DMS79 treated with DMSO at 0.1 percent for 48 hours (cell line): ENCODE data around the gene CNGA4.

Experiments used
- DNase-seq: peaks from one replicate; lab custom pipeline; 2025; lab: John Stamatoyannopoulos, UW

CNGA4 gene

GRCh38 chr11:6238902-6239301 is at the start of gene CNGA4:
Gene CNGA4, plus strand, starts transcription at chr11:6239089. Its CDS starts 118 bp downstream, at chr11:6239207.
- DNase-seq = no peak

GRCh38 chr11:6191742-6192141 is 47.1 kb upstream of the CNGA4 start:
- DNase-seq = no peak

- DNase-seq = no peak
Observed at GRCh38 chr11:6194065-6194581, 44.8 kb upstream of the CNGA4 start.

- DNase-seq = no peak
Observed at GRCh38 chr11:6196396-6196795, 42.5 kb upstream of the CNGA4 start.

- DNase-seq = no peak
Observed at GRCh38 chr11:6197466-6198200, 41.3 kb upstream of the CNGA4 start.

- DNase-seq = no peak
Observed at GRCh38 chr11:6199174-6199810, 39.6 kb upstream of the CNGA4 start, which contains the start of gene OR52W1. Gene OR52W1, plus strand, starts transcription at chr11:6199224. Its CDS starts 0 bp downstream, at chr11:6199224.

- no peak for DNase-seq
Observed at GRCh38 chr11:6200975-6201374, 37.9 kb upstream of the CNGA4 start.

GRCh38 chr11:6201481-6201880 is 37.4 kb upstream of the CNGA4 start:
- no peak for DNase-seq

GRCh38 chr11:6202041-6202440 is 36.8 kb upstream of the CNGA4 start:
- DNase-seq = no peak

GRCh38 chr11:6203327-6203726 is 35.6 kb upstream of the CNGA4 start:
- no peak for DNase-seq

- DNase-seq = no peak
Observed at GRCh38 chr11:6204706-6205105, 34.2 kb upstream of the CNGA4 start.

- DNase-seq = no peak
Observed at GRCh38 chr11:6205366-6205765, 33.5 kb upstream of the CNGA4 start, which contains the start of gene C11orf42. Gene C11orf42, plus strand, starts transcription at chr11:6205557. Its CDS starts 59 bp downstream, at chr11:6205616.

GRCh38 chr11:6206456-6207180 is 32.3 kb upstream of the CNGA4 start:
- no peak for DNase-seq

GRCh38 chr11:6209801-6210200 is 29.1 kb upstream of the CNGA4 start:
- DNase-seq = no peak

GRCh38 chr11:6210274-6210955 is 28.5 kb upstream of the CNGA4 start:
- DNase-seq = no peak

GRCh38 chr11:6214530-6214929 is 24.4 kb upstream of the CNGA4 start:
- no peak for DNase-seq

- DNase-seq = no peak
Observed at GRCh38 chr11:6216501-6216900, 22.4 kb upstream of the CNGA4 start.

GRCh38 chr11:6217722-6218121 is 21.2 kb upstream of the CNGA4 start:
- no peak for DNase-seq

- DNase-seq = no peak
Observed at GRCh38 chr11:6219359-6219758, 19.5 kb upstream of the CNGA4 start.

GRCh38 chr11:6223854-6224253 is 15.0 kb upstream of the CNGA4 start:
- no peak for DNase-seq

- no peak for DNase-seq
Observed at GRCh38 chr11:6224421-6224820, 14.5 kb upstream of the CNGA4 start.

- no peak for DNase-seq
Observed at GRCh38 chr11:6225024-6225423, 13.9 kb upstream of the CNGA4 start.
